ENCODE data around the gene AUNIP.

AUNIP gene

GRCh38 chr1:25813734-25814471 lies 45.4 kb downstream of the AUNIP start:
- DNase-seq, result no peak
- H3K27me3 ChIP-seq (ENCODE audit: insufficient read depth, low read length, poor library complexity), result no peaks in the 10 kb centered on the region
- no peak overlapping the region for H3K4me3 ChIP-seq (ENCODE audit: low read depth in 1 of 2, low read length in 2 of 2)
- peaks cover 9% of the 10 kb centered on the region for H3K4me1 ChIP-seq (ENCODE audit: insufficient read depth, low read length)
- peaks cover 6% of the 10 kb centered on the region for H4K20me1 ChIP-seq (ENCODE audit: insufficient read depth, low read length)
- H2AFZ ChIP-seq (ENCODE audit: low read depth, low read length), result no peak overlapping the region
- no peaks in the 10 kb centered on the region for H3K9me3 ChIP-seq (ENCODE audit: insufficient read depth, low read length, severe bottlenecking)
- no peak overlapping the region for H3K27ac ChIP-seq (ENCODE audit: low read length)
- no peaks in the 10 kb centered on the region for H3K36me3 ChIP-seq (ENCODE audit: insufficient read depth, low read length)
- no peak for TF ChIP-seq EZH2 (IDR thresholded peaks at IDR 0.05; ENCODE audit: borderline replicate concordance, low read depth, low read length, severe bottlenecking)
- peak; percentile 28 for TF ChIP-seq CTCF (IDR thresholded peaks at IDR 0.05; ENCODE audit: borderline replicate concordance, extremely low read depth, low read length, poor library complexity, severe bottlenecking)
- no peaks in the 10 kb centered on the region for H3K79me2 ChIP-seq (ENCODE audit: insufficient read depth, low read length)
- H3K9ac ChIP-seq (ENCODE audit: low read depth, low read length), result no peak overlapping the region
- no peak for ATAC-seq (ENCODE audit: insufficient read depth, low read depth)
- no peak overlapping the region for H3K4me2 ChIP-seq (ENCODE audit: insufficient read depth, low read length)

DNA sequence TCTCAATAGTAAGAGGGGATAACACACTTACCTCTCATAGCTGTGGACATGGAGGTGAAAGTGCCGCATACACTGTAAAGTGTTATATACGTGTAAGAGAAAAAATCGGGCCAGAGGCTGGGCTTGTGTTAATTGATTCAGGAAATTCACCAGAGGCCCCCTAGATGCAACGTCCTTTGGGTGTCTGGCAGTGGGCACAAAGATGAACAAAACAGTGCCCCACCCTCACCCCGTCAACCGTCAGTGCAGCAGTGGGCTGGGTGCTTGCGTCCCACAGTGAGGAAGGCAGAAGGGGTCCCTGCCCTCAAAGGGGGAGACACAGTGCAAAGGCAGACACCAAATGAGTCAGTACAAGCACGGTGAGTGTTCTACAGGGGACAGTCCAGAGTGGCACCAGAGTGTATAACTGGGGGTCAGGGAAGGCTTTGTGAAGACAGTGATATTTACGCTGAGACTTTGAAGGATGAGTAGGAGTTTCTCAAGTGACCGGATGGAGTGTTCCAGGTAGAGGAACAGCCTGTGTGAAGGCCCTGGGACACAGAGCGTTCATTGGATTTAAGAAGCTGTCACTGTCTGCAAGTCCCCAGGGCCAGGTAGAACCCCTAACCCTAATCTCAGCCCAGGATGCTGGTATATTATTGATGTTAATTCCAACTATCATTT lies 46.1 kb downstream of the AUNIP start:
- Histone ChIP-seq H3K27me3 (ENCODE audit: insufficient read depth, low read length, poor library complexity) (no peaks in the 10 kb centered on the region), H3K9ac (ENCODE audit: low read depth, low read length) (no peak overlapping the region)

DNA sequence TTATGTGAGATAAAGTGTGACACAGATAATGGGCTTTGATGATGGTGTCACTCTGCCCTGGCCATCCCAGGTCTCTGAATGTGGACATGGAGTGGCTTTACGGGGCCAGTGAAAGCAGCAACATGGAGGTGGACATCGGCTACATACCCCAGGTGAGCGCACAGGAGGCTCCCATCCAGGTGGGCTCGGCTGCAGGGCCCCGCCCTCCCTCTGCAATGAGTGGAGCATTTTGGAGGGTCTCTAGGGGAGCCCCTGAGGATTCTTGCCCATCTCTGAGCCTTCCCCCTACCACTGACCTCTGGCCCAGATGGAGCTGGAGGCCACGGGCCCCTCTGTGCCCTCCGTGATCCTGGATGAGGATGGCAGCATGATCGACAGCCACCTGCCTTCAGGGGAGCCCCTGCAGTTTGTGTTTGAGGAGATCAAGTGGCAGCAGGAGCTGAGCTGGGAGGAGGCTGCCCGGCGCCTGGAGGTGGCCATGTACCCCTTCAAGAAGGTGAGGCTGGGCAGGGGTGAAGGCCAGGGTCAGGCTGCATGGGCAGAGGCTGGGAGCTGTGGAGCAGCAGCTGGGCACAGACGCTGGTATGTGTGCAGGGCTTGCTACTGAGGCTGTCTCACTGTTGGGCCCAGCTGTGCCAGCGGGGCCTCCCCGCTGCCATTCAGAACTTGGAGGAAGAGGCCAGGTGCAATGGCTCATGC lies 47.7 kb downstream of the AUNIP start:
- TF ChIP-seq EZH2 (IDR thresholded peaks at IDR 0.05; ENCODE audit: borderline replicate concordance, low read depth, low read length, severe bottlenecking) (no peak), CTCF (IDR thresholded peaks at IDR 0.05; ENCODE audit: borderline replicate concordance, extremely low read depth, low read length, poor library complexity, severe bottlenecking) (no peak)
- no peak overlapping the region for H3K4me3 ChIP-seq (ENCODE audit: low read depth in 1 of 2, low read length in 2 of 2)
- ATAC-seq (ENCODE audit: insufficient read depth, low read depth) (no peak), DNase-seq (no peak)
- H3K9me3 ChIP-seq (ENCODE audit: insufficient read depth, low read length, severe bottlenecking), result no peaks in the 10 kb centered on the region
- no peaks in the 10 kb centered on the region for H3K27me3 ChIP-seq (ENCODE audit: insufficient read depth, low read length, poor library complexity)
- H3K27ac ChIP-seq (ENCODE audit: low read length), result no peak overlapping the region
- peaks cover 8% of the 10 kb centered on the region for H4K20me1 ChIP-seq (ENCODE audit: insufficient read depth, low read length)
- H3K36me3 ChIP-seq (ENCODE audit: insufficient read depth, low read length), result no peaks in the 10 kb centered on the region
- no peak overlapping the region for H3K9ac ChIP-seq (ENCODE audit: low read depth, low read length)
- H3K79me2 ChIP-seq (ENCODE audit: insufficient read depth, low read length), result no peaks in the 10 kb centered on the region
- peaks cover 3% of the 10 kb centered on the region for H3K4me1 ChIP-seq (ENCODE audit: insufficient read depth, low read length)
- H3K4me2 ChIP-seq (ENCODE audit: insufficient read depth, low read length), result no peak overlapping the region
- H2AFZ ChIP-seq (ENCODE audit: low read depth, low read length), result no peak overlapping the region

More for the DNA sequence above, 46.1 kb downstream of the AUNIP start:
- Histone ChIP-seq H3K9me3 (ENCODE audit: insufficient read depth, low read length, severe bottlenecking) (no peaks in the 10 kb centered on the region), H2AFZ (ENCODE audit: low read depth, low read length) (no peak overlapping the region), H3K27ac (ENCODE audit: low read length) (no peak overlapping the region), H3K79me2 (ENCODE audit: insufficient read depth, low read length) (no peaks in the 10 kb centered on the region), H3K4me3 (ENCODE audit: low read depth in 1 of 2, low read length in 2 of 2) (no peak overlapping the region), H3K4me2 (ENCODE audit: insufficient read depth, low read length) (no peak overlapping the region), H3K36me3 (ENCODE audit: insufficient read depth, low read length) (no peaks in the 10 kb centered on the region), H4K20me1 (ENCODE audit: insufficient read depth, low read length) (peaks cover 8% of the 10 kb centered on the region), H3K4me1 (ENCODE audit: insufficient read depth, low read length) (peaks cover 3% of the 10 kb centered on the region)
- ATAC-seq (ENCODE audit: insufficient read depth, low read depth) (no peak), DNase-seq (no peak)
- no peak for TF ChIP-seq CTCF (IDR thresholded peaks at IDR 0.05; ENCODE audit: borderline replicate concordance, extremely low read depth, low read length, poor library complexity, severe bottlenecking)
- no peak for TF ChIP-seq EZH2 (IDR thresholded peaks at IDR 0.05; ENCODE audit: borderline replicate concordance, low read depth, low read length, severe bottlenecking)
